ENCODE results near the gene COBL.

DNA sequence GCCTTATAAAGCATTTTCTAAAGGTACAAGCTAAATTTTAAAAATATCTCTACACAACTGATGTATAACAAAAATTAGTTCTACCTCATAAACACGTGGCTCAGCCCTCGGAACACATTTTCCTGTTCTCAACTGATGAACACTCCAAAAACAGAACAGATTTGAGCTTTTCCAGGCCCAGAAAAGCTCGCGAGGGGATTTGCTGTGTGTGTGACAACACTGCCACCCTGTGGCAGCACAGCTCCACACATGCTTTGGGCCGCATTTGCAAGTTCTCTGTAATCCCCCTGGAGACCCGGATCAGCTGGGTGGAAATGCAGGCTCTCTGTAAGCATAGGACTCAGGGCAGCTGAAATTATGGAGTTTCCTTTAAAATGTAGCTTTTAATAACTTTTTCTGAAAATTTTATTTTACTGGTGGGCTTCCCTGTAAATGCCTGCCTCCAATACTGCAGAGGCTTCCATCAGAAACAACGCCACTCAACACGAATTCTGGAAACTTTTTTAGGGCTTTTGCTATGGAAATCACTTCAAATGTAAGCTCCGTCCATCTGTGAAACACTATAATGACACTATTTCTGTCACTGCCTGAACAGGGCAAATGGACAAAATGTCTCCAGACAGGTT is 155.5 kb downstream of the COBL start:
- TF ChIP-seq EP300 (IDR thresholded peaks at IDR 0.05; ENCODE audit: borderline replicate concordance in 1 of 2, control insufficient read depth in 1 of 2, low read depth in 2 of 2, low read length in 2 of 2) = no peak
- no peak for TF ChIP-seq HCFC1 (IDR thresholded peaks at IDR 0.05; ENCODE audit: low read length)
- TF ChIP-seq, protein P1, sequence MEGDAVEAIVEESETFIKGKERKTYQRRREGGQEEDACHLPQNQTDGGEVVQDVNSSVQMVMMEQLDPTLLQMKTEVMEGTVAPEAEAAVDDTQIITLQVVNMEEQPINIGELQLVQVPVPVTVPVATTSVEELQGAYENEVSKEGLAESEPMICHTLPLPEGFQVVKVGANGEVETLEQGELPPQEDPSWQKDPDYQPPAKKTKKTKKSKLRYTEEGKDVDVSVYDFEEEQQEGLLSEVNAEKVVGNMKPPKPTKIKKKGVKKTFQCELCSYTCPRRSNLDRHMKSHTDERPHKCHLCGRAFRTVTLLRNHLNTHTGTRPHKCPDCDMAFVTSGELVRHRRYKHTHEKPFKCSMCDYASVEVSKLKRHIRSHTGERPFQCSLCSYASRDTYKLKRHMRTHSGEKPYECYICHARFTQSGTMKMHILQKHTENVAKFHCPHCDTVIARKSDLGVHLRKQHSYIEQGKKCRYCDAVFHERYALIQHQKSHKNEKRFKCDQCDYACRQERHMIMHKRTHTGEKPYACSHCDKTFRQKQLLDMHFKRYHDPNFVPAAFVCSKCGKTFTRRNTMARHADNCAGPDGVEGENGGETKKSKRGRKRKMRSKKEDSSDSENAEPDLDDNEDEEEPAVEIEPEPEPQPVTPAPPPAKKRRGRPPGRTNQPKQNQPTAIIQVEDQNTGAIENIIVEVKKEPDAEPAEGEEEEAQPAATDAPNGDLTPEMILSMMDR (IDR thresholded peaks at IDR 0.05 in 2 of 3, conservative IDR thresholded peaks at IDR 0.05 in 1 of 3; ENCODE audit: control insufficient read depth in 2 of 3, extremely low read depth in 1 of 3, insufficient read depth in 1 of 3, low read depth in 3 of 3, low read length in 3 of 3) = peak; percentile 84 to 94 (median 88); a peak in 5 of 6 replicates
- no peak for TF ChIP-seq YY1 (IDR thresholded peaks at IDR 0.05; ENCODE audit: low read depth, low read length)
- no peak for TF ChIP-seq RCOR1 (conservative IDR thresholded peaks at IDR 0.05; ENCODE audit: low read depth, low read length)
- TF ChIP-seq, protein P2, sequence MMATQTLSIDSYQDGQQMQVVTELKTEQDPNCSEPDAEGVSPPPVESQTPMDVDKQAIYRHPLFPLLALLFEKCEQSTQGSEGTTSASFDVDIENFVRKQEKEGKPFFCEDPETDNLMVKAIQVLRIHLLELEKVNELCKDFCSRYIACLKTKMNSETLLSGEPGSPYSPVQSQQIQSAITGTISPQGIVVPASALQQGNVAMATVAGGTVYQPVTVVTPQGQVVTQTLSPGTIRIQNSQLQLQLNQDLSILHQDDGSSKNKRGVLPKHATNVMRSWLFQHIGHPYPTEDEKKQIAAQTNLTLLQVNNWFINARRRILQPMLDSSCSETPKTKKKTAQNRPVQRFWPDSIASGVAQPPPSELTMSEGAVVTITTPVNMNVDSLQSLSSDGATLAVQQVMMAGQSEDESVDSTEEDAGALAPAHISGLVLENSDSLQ (IDR thresholded peaks at IDR 0.05) = no peak
- no peak for TF ChIP-seq RFX5 (IDR thresholded peaks at IDR 0.05; ENCODE audit: low read depth, low read length)
- no peak for TF ChIP-seq ASH2L (IDR thresholded peaks at IDR 0.05; ENCODE audit: borderline replicate concordance, low read depth)
- TF ChIP-seq BHLHE40 (IDR thresholded peaks at IDR 0.05; ENCODE audit: borderline replicate concordance in 1 of 2, low read depth in 2 of 2, low read length in 1 of 2) = no peak
- TF ChIP-seq EZH2 (IDR thresholded peaks at IDR 0.05; ENCODE audit: borderline replicate concordance, control insufficient read depth, low read depth, low read length) = no peak
- TF ChIP-seq MEF2B (IDR thresholded peaks at IDR 0.05; ENCODE audit: partially characterized antibody, poor library complexity, severe bottlenecking) = no peak
- TF ChIP-seq, protein P3, sequence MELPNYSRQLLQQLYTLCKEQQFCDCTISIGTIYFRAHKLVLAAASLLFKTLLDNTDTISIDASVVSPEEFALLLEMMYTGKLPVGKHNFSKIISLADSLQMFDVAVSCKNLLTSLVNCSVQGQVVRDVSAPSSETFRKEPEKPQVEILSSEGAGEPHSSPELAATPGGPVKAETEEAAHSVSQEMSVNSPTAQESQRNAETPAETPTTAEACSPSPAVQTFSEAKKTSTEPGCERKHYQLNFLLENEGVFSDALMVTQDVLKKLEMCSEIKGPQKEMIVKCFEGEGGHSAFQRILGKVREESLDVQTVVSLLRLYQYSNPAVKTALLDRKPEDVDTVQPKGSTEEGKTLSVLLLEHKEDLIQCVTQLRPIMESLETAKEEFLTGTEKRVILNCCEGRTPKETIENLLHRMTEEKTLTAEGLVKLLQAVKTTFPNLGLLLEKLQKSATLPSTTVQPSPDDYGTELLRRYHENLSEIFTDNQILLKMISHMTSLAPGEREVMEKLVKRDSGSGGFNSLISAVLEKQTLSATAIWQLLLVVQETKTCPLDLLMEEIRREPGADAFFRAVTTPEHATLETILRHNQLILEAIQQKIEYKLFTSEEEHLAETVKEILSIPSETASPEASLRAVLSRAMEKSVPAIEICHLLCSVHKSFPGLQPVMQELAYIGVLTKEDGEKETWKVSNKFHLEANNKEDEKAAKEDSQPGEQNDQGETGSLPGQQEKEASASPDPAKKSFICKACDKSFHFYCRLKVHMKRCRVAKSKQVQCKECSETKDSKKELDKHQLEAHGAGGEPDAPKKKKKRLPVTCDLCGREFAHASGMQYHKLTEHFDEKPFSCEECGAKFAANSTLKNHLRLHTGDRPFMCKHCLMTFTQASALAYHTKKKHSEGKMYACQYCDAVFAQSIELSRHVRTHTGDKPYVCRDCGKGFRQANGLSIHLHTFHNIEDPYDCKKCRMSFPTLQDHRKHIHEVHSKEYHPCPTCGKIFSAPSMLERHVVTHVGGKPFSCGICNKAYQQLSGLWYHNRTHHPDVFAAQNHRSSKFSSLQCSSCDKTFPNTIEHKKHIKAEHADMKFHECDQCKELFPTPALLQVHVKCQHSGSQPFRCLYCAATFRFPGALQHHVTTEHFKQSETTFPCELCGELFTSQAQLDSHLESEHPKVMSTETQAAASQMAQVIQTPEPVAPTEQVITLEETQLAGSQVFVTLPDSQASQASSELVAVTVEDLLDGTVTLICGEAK (IDR thresholded peaks at IDR 0.05; ENCODE audit: borderline replicate concordance) = no peak
- TF ChIP-seq, protein P4, sequence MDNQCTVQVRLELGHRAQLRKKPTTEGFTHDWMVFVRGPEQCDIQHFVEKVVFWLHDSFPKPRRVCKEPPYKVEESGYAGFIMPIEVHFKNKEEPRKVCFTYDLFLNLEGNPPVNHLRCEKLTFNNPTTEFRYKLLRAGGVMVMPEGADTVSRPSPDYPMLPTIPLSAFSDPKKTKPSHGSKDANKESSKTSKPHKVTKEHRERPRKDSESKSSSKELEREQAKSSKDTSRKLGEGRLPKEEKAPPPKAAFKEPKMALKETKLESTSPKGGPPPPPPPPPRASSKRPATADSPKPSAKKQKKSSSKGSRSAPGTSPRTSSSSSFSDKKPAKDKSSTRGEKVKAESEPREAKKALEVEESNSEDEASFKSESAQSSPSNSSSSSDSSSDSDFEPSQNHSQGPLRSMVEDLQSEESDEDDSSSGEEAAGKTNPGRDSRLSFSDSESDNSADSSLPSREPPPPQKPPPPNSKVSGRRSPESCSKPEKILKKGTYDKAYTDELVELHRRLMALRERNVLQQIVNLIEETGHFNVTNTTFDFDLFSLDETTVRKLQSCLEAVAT (IDR thresholded peaks at IDR 0.05) = no peak
- TF ChIP-seq, protein P5, sequence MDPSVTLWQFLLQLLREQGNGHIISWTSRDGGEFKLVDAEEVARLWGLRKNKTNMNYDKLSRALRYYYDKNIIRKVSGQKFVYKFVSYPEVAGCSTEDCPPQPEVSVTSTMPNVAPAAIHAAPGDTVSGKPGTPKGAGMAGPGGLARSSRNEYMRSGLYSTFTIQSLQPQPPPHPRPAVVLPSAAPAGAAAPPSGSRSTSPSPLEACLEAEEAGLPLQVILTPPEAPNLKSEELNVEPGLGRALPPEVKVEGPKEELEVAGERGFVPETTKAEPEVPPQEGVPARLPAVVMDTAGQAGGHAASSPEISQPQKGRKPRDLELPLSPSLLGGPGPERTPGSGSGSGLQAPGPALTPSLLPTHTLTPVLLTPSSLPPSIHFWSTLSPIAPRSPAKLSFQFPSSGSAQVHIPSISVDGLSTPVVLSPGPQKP (IDR thresholded peaks at IDR 0.05; ENCODE audit: low read depth, low read length) = no peak

Data from GM12878 (cell line).